Neural cell (in vitro differentiated cells): Measurements from ENCODE around the gene AGXT2.

ENCODE experiments used
- EP300 ChIP-seq: fragments of 450-650 bp; conservative IDR thresholded peaks from 2 replicates; pipeline ENCODE4 v1.6.1; 2014; ENCODE audit warnings: antibody characterized with exemption, mild to moderate bottlenecking, moderate library complexity; ENCODE audit not compliant: poor library complexity, severe bottlenecking
- MXI1 ChIP-seq: fragments of 450-650 bp; conservative IDR thresholded peaks from 2 replicates; pipeline ENCODE4 v1.6.1; 2014; ENCODE audit warnings: antibody characterized with exemption, mild to moderate bottlenecking; ENCODE audit not compliant: poor library complexity, severe bottlenecking
- TAF1 ChIP-seq: IDR thresholded peaks from 2 replicates; pipeline ENCODE4 v1.6.1; 2012; ENCODE audit warnings: low read depth
- TF ChIP-seq, protein P1 (sequence below): fragments of 450-650 bp; IDR thresholded peaks from 2 replicates; pipeline ENCODE4 v1.5.1; 2014; ENCODE audit warnings: antibody characterized with exemption, mild to moderate bottlenecking, moderate library complexity; ENCODE audit not compliant: poor library complexity, severe bottlenecking

DNA sequence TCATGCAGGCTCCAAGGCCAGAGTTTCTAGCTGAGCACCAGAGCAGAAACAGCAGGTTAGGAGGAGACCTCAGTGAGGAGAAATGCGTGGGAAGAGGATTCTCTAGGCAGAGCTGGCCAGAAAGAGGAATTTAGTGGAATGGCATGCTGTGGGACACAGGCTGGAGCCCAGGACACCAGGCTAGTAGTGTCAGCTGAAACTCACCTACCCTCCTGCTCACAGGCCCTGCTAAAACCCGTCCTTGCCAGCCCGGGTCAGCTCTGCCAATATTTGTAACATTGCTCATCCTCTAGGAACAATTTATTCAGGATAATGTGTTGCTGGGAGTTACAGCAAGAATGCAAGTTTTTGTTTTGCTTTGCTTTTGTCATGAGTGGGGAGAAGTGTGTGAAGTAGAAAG is 40.2 kb upstream of the AGXT2 start:
- TF ChIP-seq MXI1 (no peak), EP300 (no peak), TAF1 (no peak)
- TF ChIP-seq, protein P1, sequence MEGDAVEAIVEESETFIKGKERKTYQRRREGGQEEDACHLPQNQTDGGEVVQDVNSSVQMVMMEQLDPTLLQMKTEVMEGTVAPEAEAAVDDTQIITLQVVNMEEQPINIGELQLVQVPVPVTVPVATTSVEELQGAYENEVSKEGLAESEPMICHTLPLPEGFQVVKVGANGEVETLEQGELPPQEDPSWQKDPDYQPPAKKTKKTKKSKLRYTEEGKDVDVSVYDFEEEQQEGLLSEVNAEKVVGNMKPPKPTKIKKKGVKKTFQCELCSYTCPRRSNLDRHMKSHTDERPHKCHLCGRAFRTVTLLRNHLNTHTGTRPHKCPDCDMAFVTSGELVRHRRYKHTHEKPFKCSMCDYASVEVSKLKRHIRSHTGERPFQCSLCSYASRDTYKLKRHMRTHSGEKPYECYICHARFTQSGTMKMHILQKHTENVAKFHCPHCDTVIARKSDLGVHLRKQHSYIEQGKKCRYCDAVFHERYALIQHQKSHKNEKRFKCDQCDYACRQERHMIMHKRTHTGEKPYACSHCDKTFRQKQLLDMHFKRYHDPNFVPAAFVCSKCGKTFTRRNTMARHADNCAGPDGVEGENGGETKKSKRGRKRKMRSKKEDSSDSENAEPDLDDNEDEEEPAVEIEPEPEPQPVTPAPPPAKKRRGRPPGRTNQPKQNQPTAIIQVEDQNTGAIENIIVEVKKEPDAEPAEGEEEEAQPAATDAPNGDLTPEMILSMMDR, result no peak
